ENCODE data around the gene HEBP2. TPM values are rescaled to one million over a fixed set of nuclear protein-coding genes. Genes with fewer than 3 reads are reported as not detected.

The HEBP2 gene
- total RNA-seq, 4 donors from 2014 or later: 30.4 to 85.8 (median 46.6) TPM

DNA sequence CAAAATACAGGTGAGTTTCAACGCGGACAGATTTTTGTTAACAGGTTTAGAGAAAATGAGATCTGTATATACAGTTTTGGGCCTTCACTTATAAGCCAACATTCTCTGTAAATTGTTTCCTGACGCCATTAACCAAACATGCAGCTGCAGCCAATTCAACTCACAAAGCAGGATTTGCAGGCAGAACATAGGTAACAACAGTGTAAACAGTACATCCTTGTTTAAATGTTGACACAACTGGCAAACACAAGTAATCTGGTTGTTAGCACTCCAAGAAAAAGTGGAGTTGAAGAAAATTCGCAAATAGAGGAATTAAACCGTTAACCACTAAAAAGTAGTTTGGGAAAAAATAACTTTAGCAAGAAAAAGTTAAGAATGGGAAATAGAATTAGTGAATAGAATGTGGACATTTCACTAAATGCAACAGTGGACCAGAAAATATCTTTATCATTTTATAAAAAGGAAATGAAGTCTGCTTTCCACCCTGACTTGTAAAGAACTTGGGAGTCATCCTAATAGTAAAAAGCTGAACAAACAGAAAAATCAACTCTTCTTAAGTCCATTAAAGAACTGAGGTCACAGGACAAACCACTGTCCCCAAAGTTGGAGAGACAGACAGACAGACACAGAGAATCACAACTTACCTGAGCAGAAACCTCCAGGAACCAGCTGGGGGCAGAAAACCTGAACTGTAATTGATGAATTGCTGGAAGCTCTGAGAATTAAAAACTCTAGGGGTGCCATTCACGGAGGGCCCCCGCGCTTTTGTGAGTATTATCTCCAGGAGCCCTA is 16.2 kb upstream of the HEBP2 start:
- no peak overlapping the region for H3K4me3 ChIP-seq
- no peaks in the 10 kb centered on the region for H3K4me1 ChIP-seq
- TF ChIP-seq, protein P1, sequence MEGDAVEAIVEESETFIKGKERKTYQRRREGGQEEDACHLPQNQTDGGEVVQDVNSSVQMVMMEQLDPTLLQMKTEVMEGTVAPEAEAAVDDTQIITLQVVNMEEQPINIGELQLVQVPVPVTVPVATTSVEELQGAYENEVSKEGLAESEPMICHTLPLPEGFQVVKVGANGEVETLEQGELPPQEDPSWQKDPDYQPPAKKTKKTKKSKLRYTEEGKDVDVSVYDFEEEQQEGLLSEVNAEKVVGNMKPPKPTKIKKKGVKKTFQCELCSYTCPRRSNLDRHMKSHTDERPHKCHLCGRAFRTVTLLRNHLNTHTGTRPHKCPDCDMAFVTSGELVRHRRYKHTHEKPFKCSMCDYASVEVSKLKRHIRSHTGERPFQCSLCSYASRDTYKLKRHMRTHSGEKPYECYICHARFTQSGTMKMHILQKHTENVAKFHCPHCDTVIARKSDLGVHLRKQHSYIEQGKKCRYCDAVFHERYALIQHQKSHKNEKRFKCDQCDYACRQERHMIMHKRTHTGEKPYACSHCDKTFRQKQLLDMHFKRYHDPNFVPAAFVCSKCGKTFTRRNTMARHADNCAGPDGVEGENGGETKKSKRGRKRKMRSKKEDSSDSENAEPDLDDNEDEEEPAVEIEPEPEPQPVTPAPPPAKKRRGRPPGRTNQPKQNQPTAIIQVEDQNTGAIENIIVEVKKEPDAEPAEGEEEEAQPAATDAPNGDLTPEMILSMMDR (IDR thresholded peaks at IDR 0.05): no peak
- H3K27me3 ChIP-seq: no peaks in the 10 kb centered on the region
- no peaks in the 10 kb centered on the region for H3K36me3 ChIP-seq
- DNase-seq: no peak
- no peaks in the 10 kb centered on the region for H3K9me3 ChIP-seq
- no peak overlapping the region for H3K27ac ChIP-seq

DNA sequence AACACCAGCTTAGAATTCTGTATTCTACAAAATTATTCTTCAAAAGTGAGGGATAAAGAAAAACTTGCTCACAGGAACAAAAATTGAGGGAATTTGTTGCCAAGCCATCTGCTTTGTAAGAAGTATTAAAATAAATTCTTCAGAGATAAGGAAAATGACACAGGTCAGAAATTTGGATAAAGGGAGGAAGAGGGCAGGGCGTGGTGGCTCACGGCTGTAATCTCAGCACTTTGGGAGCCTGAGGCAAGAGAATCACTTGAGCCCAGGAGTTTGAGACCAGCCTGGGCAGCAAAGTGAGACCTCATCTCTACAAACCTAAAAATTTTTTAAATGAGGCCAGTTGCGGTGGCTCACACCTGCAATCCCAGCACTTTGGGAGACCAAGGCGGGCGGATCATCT is 14.5 kb upstream of the HEBP2 start:
- Histone ChIP-seq H3K27me3 (no peaks in the 10 kb centered on the region), H3K27ac (no peak overlapping the region), H3K4me1 (no peaks in the 10 kb centered on the region), H3K9me3 (no peaks in the 10 kb centered on the region), H3K4me3 (no peak overlapping the region), H3K36me3 (no peaks in the 10 kb centered on the region)
- DNase-seq: no peak
- TF ChIP-seq, protein P1 (IDR thresholded peaks at IDR 0.05): no peak

DNA sequence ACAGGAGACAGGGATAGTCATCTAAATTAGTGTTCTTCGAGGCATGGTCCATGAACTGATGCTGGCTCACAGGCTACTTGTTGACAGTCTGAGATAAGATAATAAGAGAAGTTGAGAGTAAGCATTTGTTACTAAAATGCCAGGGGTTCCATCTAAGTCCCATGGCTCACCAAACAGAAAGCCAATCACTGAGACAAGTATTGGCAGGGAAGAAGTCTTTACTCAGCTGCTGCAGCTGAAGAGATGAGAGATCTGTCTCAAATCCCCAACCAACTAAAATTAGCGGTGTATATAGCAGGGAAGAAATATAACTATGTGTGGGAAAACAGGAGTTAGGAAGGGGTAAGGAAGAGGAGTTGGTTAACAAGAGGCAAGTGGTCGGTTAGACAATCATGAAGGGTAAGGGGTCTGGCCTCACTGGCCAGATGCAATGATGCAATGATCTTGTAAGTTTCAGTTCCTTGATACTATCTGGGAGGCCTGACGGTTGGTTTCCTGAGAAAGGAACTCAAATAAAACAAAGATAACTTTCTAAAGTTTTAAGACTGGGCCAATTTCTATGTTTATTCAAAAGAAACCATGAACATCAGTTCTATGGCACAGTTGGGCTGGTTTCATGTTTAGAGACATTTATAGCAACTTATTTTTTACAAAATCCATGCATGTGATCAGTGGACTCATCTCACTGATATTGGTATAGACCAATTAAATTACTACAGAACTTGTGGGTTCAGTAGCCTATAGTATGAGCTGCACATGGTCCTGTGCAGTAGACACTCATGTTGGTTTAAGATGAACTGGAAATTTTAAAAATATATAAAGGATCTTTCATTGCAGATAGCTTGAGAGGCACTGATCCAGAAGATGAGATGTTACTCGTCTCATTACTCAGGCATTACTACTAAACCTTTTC is 9.9 kb upstream of the HEBP2 start:
- H3K27me3 ChIP-seq: no peaks in the 10 kb centered on the region
- no peaks in the 10 kb centered on the region for H3K4me1 ChIP-seq
- no peaks in the 10 kb centered on the region for H3K9me3 ChIP-seq
- no peak overlapping the region for H3K4me3 ChIP-seq
- DNase-seq: no peak
- no peaks in the 10 kb centered on the region for H3K36me3 ChIP-seq
- TF ChIP-seq, protein P1 (IDR thresholded peaks at IDR 0.05): no peak
- TF ChIP-seq POLR2A (IDR thresholded peaks at IDR 0.05): no peak
- no peak overlapping the region for H3K27ac ChIP-seq

DNA sequence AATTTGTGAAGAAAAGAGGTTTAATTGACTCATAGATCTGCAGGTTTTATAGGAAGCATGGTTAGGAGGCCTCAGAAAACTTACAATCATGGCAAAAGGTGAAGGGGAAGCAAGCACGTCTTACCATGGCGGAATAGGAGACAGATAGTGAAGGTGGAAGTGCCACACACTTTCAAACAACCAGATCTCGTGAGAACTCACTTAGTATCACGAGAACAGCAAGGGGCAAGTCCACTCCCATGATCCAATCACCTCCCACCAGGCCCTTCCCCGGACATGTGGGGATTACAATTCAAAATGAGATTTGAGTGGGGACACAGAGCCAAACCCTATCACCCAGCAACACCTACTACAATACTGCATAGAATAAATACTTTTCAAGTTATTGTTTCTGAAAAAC is 7.3 kb upstream of the HEBP2 start:
- no peaks in the 10 kb centered on the region for H3K4me1 ChIP-seq
- no peaks in the 10 kb centered on the region for H3K27me3 ChIP-seq
- no peak for TF ChIP-seq POLR2A (IDR thresholded peaks at IDR 0.05)
- TF ChIP-seq, protein P1 (IDR thresholded peaks at IDR 0.05): no peak
- H3K36me3 ChIP-seq: no peaks in the 10 kb centered on the region
- DNase-seq: no peak
- H3K9me3 ChIP-seq: no peaks in the 10 kb centered on the region
- no peak overlapping the region for H3K27ac ChIP-seq
- H3K4me3 ChIP-seq: no peak overlapping the region

DNA sequence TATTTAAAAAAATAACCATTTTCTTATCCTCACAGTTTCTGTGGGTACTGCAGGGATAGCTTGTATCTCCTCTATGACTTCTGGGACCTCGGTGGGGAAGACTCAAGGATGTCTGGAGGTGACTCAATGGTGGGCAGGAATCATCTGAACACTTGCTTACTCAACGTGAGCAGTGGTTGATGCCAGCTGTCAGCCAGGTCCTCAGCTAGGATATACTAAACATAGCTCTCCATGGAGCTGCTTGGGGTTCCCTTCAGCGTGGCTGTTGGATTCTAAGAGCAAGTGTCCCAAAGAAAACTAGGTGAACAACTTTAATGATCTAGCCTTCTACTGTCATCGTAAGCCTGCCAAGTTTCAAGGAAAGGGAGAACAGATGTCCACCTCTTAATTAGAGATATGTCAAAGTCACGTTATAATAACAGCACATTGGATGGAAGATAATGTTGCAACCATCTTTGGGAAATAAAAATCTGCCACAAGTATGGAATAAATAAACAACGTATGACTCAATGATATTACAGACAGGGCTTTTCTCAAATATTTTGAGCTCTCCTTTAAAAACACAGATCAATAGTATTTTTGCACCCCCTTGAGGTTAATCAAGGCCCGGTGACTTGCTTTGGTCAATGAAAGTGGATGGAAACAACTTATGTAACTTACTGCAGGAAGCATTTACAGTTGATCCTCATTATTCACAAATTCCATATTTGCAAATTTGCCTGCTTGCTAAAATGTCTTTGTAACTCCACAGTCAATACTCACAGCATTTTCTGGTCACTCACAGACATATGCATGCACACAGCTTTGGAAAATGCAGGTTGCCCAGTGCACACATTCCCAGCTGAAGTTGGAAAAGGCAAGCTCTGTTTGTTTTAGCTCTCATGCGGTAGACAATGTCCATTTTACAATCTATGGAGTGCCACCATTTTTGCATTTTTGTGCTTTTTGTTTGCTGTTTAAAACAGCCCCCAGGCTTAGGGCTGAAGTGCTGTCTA is 6.6 kb upstream of the HEBP2 start:
- Histone ChIP-seq H3K9me3 (no peaks in the 10 kb centered on the region), H3K27me3 (no peaks in the 10 kb centered on the region), H3K36me3 (no peaks in the 10 kb centered on the region), H3K27ac (no peak overlapping the region), H3K4me1 (no peaks in the 10 kb centered on the region), H3K4me3 (no peak overlapping the region)
- DNase-seq: no peak
- TF ChIP-seq POLR2A (IDR thresholded peaks at IDR 0.05): no peak
- TF ChIP-seq, protein P1 (IDR thresholded peaks at IDR 0.05): no peak
